ENCODE data around the gene MEMO1. TPM values are rescaled to one million over a fixed set of nuclear protein-coding genes. Genes with fewer than 3 reads are reported as not detected.

Gene MEMO1
- total and polyA plus RNA-seq, 4 donors, result 30.7 to 38.5 (median 32.2) TPM

GRCh38 chr2:31987454-31988220 is 23.2 kb downstream of the MEMO1 start:
- no peak overlapping the region for H3K4me3 ChIP-seq
- TF ChIP-seq CTCF (IDR thresholded peaks at IDR 0.05; ENCODE audit: control extremely low read depth, extremely low read depth), result no peak
- DNase-seq, result no peak
- H3K36me3 ChIP-seq (ENCODE audit: control insufficient read depth in 4 of 4, insufficient read depth in 4 of 4, low read length in 4 of 4), result peaks cover 0 to 3% (median 0%) of the 10 kb centered on the region in 4 donors
- ATAC-seq (ENCODE audit: insufficient read depth, low FRiP score), result no peak
- no peaks in the 10 kb centered on the region for H3K9me3 ChIP-seq (ENCODE audit: control insufficient read depth in 4 of 4, insufficient read depth in 3 of 4, low read length in 3 of 4)
- 98% methylated on average over 2 of the region's 2 CpGs for WGBS, 2 donors
- H3K27ac ChIP-seq (ENCODE audit: low read depth in 1 of 2, low read length in 1 of 2), result peak overlapping the region in 1 of 2 donors; percentile 66
- H3K27me3 ChIP-seq (ENCODE audit: control insufficient read depth in 3 of 3, insufficient read depth in 3 of 3, low read length in 2 of 3), result no peaks in the 10 kb centered on the region
- no peak overlapping the region for H3K9ac ChIP-seq (ENCODE audit: insufficient read depth in 1 of 2, low read length in 2 of 2)
- peaks cover 0 to 12% (median 0%) of the 10 kb centered on the region in 5 donors for H3K4me1 ChIP-seq (ENCODE audit: control insufficient read depth in 5 of 5, insufficient read depth in 5 of 5, low read length in 5 of 5)

- 86 to 94% methylated on average over 3 of the region's 3 CpGs for WGBS, 2 donors
- peaks cover 0 to 3% (median 0%) of the 10 kb centered on the region in 4 donors for H3K36me3 ChIP-seq (ENCODE audit: control insufficient read depth in 4 of 4, insufficient read depth in 4 of 4, low read length in 4 of 4)
- H3K27me3 ChIP-seq (ENCODE audit: control insufficient read depth in 3 of 3, insufficient read depth in 3 of 3, low read length in 2 of 3), result no peaks in the 10 kb centered on the region
- DNase-seq (no peak), ATAC-seq (ENCODE audit: insufficient read depth, low FRiP score) (no peak)
- no peak overlapping the region for H3K9ac ChIP-seq (ENCODE audit: insufficient read depth in 1 of 2, low read length in 2 of 2)
- no peak overlapping the region for H3K4me3 ChIP-seq
- H3K27ac ChIP-seq (ENCODE audit: low read depth in 1 of 2, low read length in 1 of 2), result peak overlapping the region; percentile 40 to 41
- peaks cover 0 to 10% (median 0%) of the 10 kb centered on the region in 5 donors for H3K4me1 ChIP-seq (ENCODE audit: control insufficient read depth in 5 of 5, insufficient read depth in 5 of 5, low read length in 5 of 5)
- no peak for TF ChIP-seq CTCF (IDR thresholded peaks at IDR 0.05; ENCODE audit: control extremely low read depth, extremely low read depth)
- no peaks in the 10 kb centered on the region for H3K9me3 ChIP-seq (ENCODE audit: control insufficient read depth in 4 of 4, insufficient read depth in 3 of 4, low read length in 3 of 4)
Measured at GRCh38 chr2:31986906-31987305, 23.9 kb downstream of the MEMO1 start.

GRCh38 chr2:31983762-31984467 is 26.9 kb downstream of the MEMO1 start:
- Histone ChIP-seq H3K4me3 (no peak overlapping the region), H3K27me3 (ENCODE audit: control insufficient read depth in 3 of 3, insufficient read depth in 3 of 3, low read length in 2 of 3) (no peaks in the 10 kb centered on the region), H3K9me3 (ENCODE audit: control insufficient read depth in 4 of 4, insufficient read depth in 3 of 4, low read length in 3 of 4) (no peaks in the 10 kb centered on the region), H3K9ac (ENCODE audit: insufficient read depth in 1 of 2, low read length in 2 of 2) (no peak overlapping the region), H3K36me3 (ENCODE audit: control insufficient read depth in 4 of 4, insufficient read depth in 4 of 4, low read length in 4 of 4) (no peaks in the 10 kb centered on the region), H3K4me1 (ENCODE audit: control insufficient read depth in 5 of 5, insufficient read depth in 5 of 5, low read length in 5 of 5) (peaks cover 0 to 16% (median 0%) of the 10 kb centered on the region in 5 donors), H3K27ac (ENCODE audit: low read depth in 1 of 2, low read length in 1 of 2) (no peak overlapping the region)
- 92 to 93% methylated on average over 5 of the region's 5 CpGs for WGBS, 2 donors
- DNase-seq (no peak), ATAC-seq (ENCODE audit: insufficient read depth, low FRiP score) (no peak)
- no peak for TF ChIP-seq CTCF (IDR thresholded peaks at IDR 0.05; ENCODE audit: control extremely low read depth, extremely low read depth)
